ENCODE data around the gene ATAD3C.
A peak's percentile ranks its signal among the peaks of the same experiment; 100 is the strongest.

ATAD3C gene

GRCh38 chr1:1430114-1430982 is 19.1 kb upstream of the ATAD3C start:
- peak; percentile 51 for DNase-seq (ENCODE audit: low read depth)
- H3K4me3 ChIP-seq (ENCODE audit: control insufficient read depth, low read depth, low read length) = no peak overlapping the region
- TF ChIP-seq, protein P1, sequence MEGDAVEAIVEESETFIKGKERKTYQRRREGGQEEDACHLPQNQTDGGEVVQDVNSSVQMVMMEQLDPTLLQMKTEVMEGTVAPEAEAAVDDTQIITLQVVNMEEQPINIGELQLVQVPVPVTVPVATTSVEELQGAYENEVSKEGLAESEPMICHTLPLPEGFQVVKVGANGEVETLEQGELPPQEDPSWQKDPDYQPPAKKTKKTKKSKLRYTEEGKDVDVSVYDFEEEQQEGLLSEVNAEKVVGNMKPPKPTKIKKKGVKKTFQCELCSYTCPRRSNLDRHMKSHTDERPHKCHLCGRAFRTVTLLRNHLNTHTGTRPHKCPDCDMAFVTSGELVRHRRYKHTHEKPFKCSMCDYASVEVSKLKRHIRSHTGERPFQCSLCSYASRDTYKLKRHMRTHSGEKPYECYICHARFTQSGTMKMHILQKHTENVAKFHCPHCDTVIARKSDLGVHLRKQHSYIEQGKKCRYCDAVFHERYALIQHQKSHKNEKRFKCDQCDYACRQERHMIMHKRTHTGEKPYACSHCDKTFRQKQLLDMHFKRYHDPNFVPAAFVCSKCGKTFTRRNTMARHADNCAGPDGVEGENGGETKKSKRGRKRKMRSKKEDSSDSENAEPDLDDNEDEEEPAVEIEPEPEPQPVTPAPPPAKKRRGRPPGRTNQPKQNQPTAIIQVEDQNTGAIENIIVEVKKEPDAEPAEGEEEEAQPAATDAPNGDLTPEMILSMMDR (conservative IDR thresholded peaks at IDR 0.05; ENCODE audit: control insufficient read depth, insufficient read depth, low read depth, low read length) = peak; percentile 18

GRCh38 chr1:1430992-1431844 is 18.3 kb upstream of the ATAD3C start:
- DNase-seq (ENCODE audit: low read depth) = no peak
- H3K4me3 ChIP-seq (ENCODE audit: control insufficient read depth, low read depth, low read length) = no peak overlapping the region
- TF ChIP-seq, protein P1 (conservative IDR thresholded peaks at IDR 0.05; ENCODE audit: control insufficient read depth, insufficient read depth, low read depth, low read length) = no peak

- no peak for DNase-seq (ENCODE audit: low read depth)
- no peak overlapping the region for H3K4me3 ChIP-seq (ENCODE audit: control insufficient read depth, low read depth, low read length)
- TF ChIP-seq, protein P1 (conservative IDR thresholded peaks at IDR 0.05; ENCODE audit: control insufficient read depth, insufficient read depth, low read depth, low read length) = no peak
Observed at GRCh38 chr1:1431845-1432273, 17.6 kb upstream of the ATAD3C start.

- TF ChIP-seq, protein P1 (conservative IDR thresholded peaks at IDR 0.05; ENCODE audit: control insufficient read depth, insufficient read depth, low read depth, low read length) = no peak
- H3K4me3 ChIP-seq (ENCODE audit: control insufficient read depth, low read depth, low read length) = no peak overlapping the region
- no peak for DNase-seq (ENCODE audit: low read depth)
Observed at GRCh38 chr1:1432274-1432950, 17.1 kb upstream of the ATAD3C start.

- no peak for DNase-seq (ENCODE audit: low read depth)
- TF ChIP-seq, protein P1 (conservative IDR thresholded peaks at IDR 0.05; ENCODE audit: control insufficient read depth, insufficient read depth, low read depth, low read length) = no peak
- no peak overlapping the region for H3K4me3 ChIP-seq (ENCODE audit: control insufficient read depth, low read depth, low read length)
Observed at GRCh38 chr1:1432951-1433803, 16.3 kb upstream of the ATAD3C start.

GRCh38 chr1:1433804-1434130 is 15.7 kb upstream of the ATAD3C start:
- peak; percentile 18 for DNase-seq (ENCODE audit: low read depth)
- no peak overlapping the region for H3K4me3 ChIP-seq (ENCODE audit: control insufficient read depth, low read depth, low read length)
- TF ChIP-seq, protein P1 (conservative IDR thresholded peaks at IDR 0.05; ENCODE audit: control insufficient read depth, insufficient read depth, low read depth, low read length) = no peak
